ENCODE measurements around the gene FBXO31.

FBXO31 gene

GRCh38 chr16:87332150-87332549 lies 51.4 kb downstream of the FBXO31 start:
- TF ChIP-seq, protein P1, sequence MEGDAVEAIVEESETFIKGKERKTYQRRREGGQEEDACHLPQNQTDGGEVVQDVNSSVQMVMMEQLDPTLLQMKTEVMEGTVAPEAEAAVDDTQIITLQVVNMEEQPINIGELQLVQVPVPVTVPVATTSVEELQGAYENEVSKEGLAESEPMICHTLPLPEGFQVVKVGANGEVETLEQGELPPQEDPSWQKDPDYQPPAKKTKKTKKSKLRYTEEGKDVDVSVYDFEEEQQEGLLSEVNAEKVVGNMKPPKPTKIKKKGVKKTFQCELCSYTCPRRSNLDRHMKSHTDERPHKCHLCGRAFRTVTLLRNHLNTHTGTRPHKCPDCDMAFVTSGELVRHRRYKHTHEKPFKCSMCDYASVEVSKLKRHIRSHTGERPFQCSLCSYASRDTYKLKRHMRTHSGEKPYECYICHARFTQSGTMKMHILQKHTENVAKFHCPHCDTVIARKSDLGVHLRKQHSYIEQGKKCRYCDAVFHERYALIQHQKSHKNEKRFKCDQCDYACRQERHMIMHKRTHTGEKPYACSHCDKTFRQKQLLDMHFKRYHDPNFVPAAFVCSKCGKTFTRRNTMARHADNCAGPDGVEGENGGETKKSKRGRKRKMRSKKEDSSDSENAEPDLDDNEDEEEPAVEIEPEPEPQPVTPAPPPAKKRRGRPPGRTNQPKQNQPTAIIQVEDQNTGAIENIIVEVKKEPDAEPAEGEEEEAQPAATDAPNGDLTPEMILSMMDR (IDR thresholded peaks at IDR 0.05; ENCODE audit: extremely low read depth, missing control alignments) = no peak
- no peak for DNase-seq (ENCODE audit: low spot score)

- TF ChIP-seq, protein P1 (IDR thresholded peaks at IDR 0.05; ENCODE audit: extremely low read depth, missing control alignments) = no peak
- no peak for DNase-seq (ENCODE audit: low spot score)
These were observed 52.3 kb downstream of the FBXO31 start for GRCh38 chr16:87331241-87331801.

GRCh38 chr16:87330646-87331045 lies 52.9 kb downstream of the FBXO31 start:
- TF ChIP-seq, protein P1 (IDR thresholded peaks at IDR 0.05; ENCODE audit: extremely low read depth, missing control alignments) = no peak
- no peak for DNase-seq (ENCODE audit: low spot score)

- DNase-seq (ENCODE audit: low spot score) = no peak
- TF ChIP-seq, protein P1 (IDR thresholded peaks at IDR 0.05; ENCODE audit: extremely low read depth, missing control alignments) = no peak
These were observed 53.3 kb downstream of the FBXO31 start for GRCh38 chr16:87330257-87330624.

DNA sequence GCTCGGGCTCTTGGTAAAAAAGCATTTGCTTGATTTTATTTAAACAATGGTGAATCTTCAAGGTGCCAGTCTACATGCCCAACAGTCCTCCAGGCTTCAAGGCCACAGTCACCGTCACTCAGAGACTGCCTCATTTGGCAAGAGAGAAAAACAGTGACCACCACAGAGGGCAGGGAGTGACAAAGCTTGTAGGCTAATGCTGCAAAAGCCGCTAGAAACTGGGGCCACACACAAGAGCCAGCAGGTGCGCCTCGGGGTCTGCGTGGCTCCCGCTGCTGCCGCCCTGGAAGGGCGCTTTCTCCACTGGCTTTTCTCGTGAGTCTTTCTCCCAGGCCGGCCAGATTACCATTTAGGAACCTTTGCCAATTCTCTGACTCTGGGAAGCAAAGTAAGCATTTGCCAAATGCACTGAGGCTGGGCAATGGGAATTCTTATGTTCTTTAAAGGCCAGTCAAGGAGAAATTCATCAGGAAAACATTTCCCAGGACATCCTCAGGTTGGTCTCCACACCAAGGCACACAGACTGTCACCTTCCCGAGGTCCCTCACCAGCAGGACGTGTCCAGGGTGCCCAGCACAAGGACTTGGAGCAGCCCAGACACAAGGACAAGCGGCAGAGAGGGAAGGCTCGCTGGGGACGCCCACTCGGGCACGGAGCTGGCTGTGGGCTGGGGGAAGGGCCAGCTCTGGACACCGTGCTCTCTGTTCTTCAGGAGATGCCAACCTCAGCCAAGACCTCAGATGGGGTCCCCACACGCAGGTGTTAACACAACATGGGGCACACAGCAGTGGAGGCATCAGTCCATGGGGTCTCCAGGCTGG lies 53.9 kb downstream of the FBXO31 start:
- TF ChIP-seq, protein P1 (IDR thresholded peaks at IDR 0.05; ENCODE audit: extremely low read depth, missing control alignments) = no peak
- DNase-seq (ENCODE audit: low spot score) = no peak

GRCh38 chr16:87328846-87329245 lies 54.7 kb downstream of the FBXO31 start:
- DNase-seq (ENCODE audit: low spot score) = no peak
- TF ChIP-seq, protein P1 (IDR thresholded peaks at IDR 0.05; ENCODE audit: extremely low read depth, missing control alignments) = no peak

DNA sequence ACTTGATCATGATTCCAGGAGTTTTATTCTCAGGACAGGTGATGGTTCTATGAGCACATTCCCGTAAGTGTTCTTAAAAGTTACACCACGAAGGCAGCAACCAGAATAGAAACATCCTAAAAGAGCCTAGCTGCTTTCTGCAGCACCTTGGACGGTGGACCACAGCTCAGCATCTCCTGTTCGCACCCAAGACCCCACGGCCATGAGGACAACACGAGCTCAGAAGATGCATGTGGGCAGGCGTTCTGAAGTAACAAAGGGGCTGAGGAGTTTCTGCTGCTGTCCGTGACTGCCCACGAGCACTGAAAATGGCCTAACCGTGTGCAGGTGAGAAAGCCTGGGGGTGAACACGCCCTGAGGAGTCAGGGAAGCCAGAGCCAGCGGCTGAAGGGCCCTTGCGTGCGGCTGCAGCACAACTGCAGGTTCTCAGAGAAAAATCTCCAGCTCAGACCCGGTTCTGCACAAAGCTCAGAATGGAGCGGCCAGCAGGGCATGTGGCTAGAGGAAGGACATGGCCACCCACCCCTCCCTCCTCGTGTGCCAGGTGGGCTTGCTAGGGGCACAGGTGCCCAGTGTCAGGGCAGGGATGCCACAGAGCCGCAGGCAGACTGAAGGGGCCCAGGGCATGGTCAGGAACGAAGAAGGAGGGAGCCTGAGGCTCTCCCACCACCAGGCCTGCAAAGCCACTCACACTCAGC lies 55.6 kb downstream of the FBXO31 start:
- TF ChIP-seq, protein P1 (IDR thresholded peaks at IDR 0.05; ENCODE audit: extremely low read depth, missing control alignments) = no peak
- no peak for DNase-seq (ENCODE audit: low spot score)
